MCF 10A (cell line): Measurements from ENCODE around the gene SERPINA3. TPM values are rescaled to one million over a fixed set of nuclear protein-coding genes. Genes with fewer than 3 reads are reported as not detected.

Experiments
- BruUV-seq: library from RNA; stranded (reverse); fragments of 400-500 nt; replicated peaks from 2 replicates; lab custom pipeline; 2021; lab: Mats Ljungman, UMichigan
- CTCF ChIA-PET: fragments of 300-600 bp; sonication (Branson Sonifier 250); formaldehyde crosslinking; extraction: SDS; loops from one replicate; lab custom pipeline; 2021; ENCODE audit warnings: antibody characterized with exemption, inconsistent platforms; lab: Yijun Ruan, JAX
- POLR2A ChIA-PET: fragments of 300-600, 350-650 bp; sonication (Branson Sonifier 250); formaldehyde crosslinking; extraction: SDS; loops from one replicate; lab custom pipeline; 2020; ENCODE audit warnings: antibody characterized with exemption, inconsistent platforms; lab: Yijun Ruan, JAX
- DNase-seq: peaks from one replicate; pipeline ENCODE4 v3.0.0-alpha.2; 2018; ENCODE audit not compliant: unreplicated experiment
- H3K27ac Mint-ChIP-seq: one replicate; pipeline ENCODE4 v1.8.0; 2022; ENCODE audit warnings: mild to moderate bottlenecking, low read depth, mixed read lengths; ENCODE audit not compliant: unreplicated experiment
- H3K27me3 Mint-ChIP-seq: one replicate; pipeline ENCODE4 v1.8.0; 2022; ENCODE audit warnings: mixed read lengths; ENCODE audit not compliant: insufficient read depth, unreplicated experiment
- H3K36me3 Mint-ChIP-seq: one replicate; pipeline ENCODE4 v1.8.0; 2022; ENCODE audit warnings: mild to moderate bottlenecking, moderate library complexity, mixed read lengths; ENCODE audit not compliant: insufficient read depth, unreplicated experiment
- H3K4me1 Mint-ChIP-seq: one replicate; pipeline ENCODE4 v1.8.0; 2022; ENCODE audit warnings: mixed read lengths; ENCODE audit not compliant: insufficient read depth, unreplicated experiment
- H3K4me3 Mint-ChIP-seq: one replicate; pipeline ENCODE4 v1.8.0; 2022; ENCODE audit warnings: mild to moderate bottlenecking, moderate library complexity, mixed read lengths; ENCODE audit not compliant: unreplicated experiment
- H3K9me3 Mint-ChIP-seq: one replicate; pipeline ENCODE4 v1.8.0; 2022; ENCODE audit warnings: mixed read lengths; ENCODE audit not compliant: unreplicated experiment
- intact Hi-C: fragments of 100-400 bp; cut with micrococcal nuclease; formaldehyde crosslinking; loops from 2 replicates; pipeline ENCODE4 v1.14.1; 2022
- total RNA-seq: library from RNA; stranded (reverse); gene quantifications from 2 replicates; pipeline ENCODE4 v1.2.3, GENCODE V29; 2022
- TF ChIP-seq, protein P1 (sequence below): fragments of 200-600 bp; IDR thresholded peaks from one replicate; pipeline ENCODE4 v1.8.0; 2022; ENCODE audit warnings: antibody characterized with exemption, mild to moderate bottlenecking; ENCODE audit not compliant: unreplicated experiment

SERPINA3 gene
- total RNA-seq, 1 experiment from 2014 or later: 44.5 TPM

DNA sequence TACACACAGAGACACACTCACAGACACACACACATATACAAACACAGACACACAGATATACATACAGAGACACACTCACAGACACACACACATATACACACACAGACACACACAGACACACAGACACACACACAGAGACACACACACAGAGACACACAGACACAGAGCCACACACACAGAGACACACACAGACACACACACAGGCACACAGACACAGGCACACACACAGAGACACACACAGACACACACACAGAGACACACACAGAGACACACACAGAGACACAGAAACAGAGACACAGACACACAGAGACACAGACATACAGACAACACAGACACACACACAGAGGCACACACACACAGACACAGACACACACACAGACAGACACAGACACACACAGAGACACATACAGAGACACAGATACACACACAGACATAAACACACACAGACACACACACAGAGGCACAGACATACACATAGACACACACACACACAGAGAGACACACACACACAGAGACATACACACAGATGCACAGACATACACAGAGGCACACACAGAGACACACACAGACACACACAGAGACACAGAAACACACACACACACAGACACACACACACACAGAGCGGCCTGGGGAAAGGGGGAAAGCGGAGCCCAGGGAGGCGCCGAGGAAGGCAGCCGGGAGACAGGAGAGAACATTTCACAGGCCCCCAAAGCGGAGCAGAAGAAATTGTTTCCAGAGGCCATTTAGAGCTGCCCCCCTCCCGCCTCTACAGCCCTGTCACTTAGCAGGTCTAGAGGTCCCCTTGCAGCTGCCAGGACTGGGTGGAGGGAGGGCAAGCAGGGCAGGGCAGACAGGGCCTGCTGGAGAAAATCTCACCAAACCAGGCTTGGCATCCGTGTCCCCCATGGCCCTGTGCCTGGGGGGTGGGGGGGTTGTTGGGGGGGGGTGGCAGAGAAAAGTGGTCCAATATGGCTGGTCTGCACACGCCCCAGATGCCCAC, 38.9 kb downstream of the SERPINA3 start:
- intact Hi-C loops: no loop called here
- Mint-ChIP-seq H3K9me3 (peaks cover 2% of the 10 kb centered on the region), H3K4me3 (no peak overlapping the region), H3K27ac (no peak overlapping the region), H3K27me3 (no peaks in the 10 kb centered on the region), H3K4me1 (peaks cover 2% of the 10 kb centered on the region), H3K36me3 (no peaks in the 10 kb centered on the region)
- ChIA-PET POLR2A (no interaction called here), CTCF (no interaction called here)
- no TSS peak for BruUV-seq
- DNase-seq: no peak
- TF ChIP-seq, protein P1, sequence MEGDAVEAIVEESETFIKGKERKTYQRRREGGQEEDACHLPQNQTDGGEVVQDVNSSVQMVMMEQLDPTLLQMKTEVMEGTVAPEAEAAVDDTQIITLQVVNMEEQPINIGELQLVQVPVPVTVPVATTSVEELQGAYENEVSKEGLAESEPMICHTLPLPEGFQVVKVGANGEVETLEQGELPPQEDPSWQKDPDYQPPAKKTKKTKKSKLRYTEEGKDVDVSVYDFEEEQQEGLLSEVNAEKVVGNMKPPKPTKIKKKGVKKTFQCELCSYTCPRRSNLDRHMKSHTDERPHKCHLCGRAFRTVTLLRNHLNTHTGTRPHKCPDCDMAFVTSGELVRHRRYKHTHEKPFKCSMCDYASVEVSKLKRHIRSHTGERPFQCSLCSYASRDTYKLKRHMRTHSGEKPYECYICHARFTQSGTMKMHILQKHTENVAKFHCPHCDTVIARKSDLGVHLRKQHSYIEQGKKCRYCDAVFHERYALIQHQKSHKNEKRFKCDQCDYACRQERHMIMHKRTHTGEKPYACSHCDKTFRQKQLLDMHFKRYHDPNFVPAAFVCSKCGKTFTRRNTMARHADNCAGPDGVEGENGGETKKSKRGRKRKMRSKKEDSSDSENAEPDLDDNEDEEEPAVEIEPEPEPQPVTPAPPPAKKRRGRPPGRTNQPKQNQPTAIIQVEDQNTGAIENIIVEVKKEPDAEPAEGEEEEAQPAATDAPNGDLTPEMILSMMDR: no peak

DNA sequence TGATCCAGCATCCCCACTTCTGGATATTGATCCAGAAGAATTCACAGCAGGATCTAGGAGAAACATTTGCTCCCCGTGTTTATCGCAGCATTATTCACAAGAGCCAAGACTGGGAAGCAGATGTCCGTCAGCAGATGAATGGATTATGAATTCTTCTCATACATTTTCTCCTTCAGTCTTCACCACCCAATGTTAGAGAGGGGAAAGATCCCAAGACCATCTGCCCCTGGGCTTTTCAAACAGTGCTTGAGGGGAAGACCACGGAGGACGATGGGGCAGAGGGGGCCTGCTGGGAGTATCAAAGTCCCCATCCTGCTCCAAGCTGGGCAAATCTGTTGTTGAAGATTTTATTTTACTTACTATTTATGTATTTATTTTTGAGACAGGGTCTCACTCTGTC, 41.1 kb downstream of the SERPINA3 start:
- no peaks in the 10 kb centered on the region for H3K27me3 Mint-ChIP-seq
- H3K4me3 Mint-ChIP-seq: no peak overlapping the region
- H3K9me3 Mint-ChIP-seq: no peaks in the 10 kb centered on the region
- CTCF ChIA-PET: no interaction called here
- intact Hi-C loops: no loop called here
- DNase-seq: no peak
- POLR2A ChIA-PET: interaction anchor here (0.9 kb wide), 1 partner anchor 13 kb away, joined by 3 read pairs; no protein-coding TSS in a partner anchor
- H3K4me1 Mint-ChIP-seq: no peaks in the 10 kb centered on the region
- no peak overlapping the region for H3K27ac Mint-ChIP-seq
- H3K36me3 Mint-ChIP-seq: no peaks in the 10 kb centered on the region
- no TSS peak for BruUV-seq
- TF ChIP-seq, protein P1: no peak

- CTCF ChIA-PET: interaction anchor here (0.5 to 0.6 kb wide), 3 partner anchors 14 to 168 kb away, joined by 3 read pairs; no protein-coding TSS in a partner anchor
- no peak overlapping the region for H3K4me3 Mint-ChIP-seq
- intact Hi-C loops: no loop called here
- DNase-seq: no peak
- H3K4me1 Mint-ChIP-seq: no peaks in the 10 kb centered on the region
- BruUV-seq: no TSS peak
- H3K36me3 Mint-ChIP-seq: no peaks in the 10 kb centered on the region
- no peak overlapping the region for H3K27ac Mint-ChIP-seq
- no peaks in the 10 kb centered on the region for H3K9me3 Mint-ChIP-seq
- TF ChIP-seq, protein P1: no peak
- H3K27me3 Mint-ChIP-seq: no peaks in the 10 kb centered on the region
- POLR2A ChIA-PET: interaction anchor here (0.6 kb wide), 1 partner anchor 30 kb away, joined by 3 read pairs; no protein-coding TSS in a partner anchor
Observed at GRCh38 chr14:94654071-94654861, 42.1 kb downstream of the SERPINA3 start.

DNA sequence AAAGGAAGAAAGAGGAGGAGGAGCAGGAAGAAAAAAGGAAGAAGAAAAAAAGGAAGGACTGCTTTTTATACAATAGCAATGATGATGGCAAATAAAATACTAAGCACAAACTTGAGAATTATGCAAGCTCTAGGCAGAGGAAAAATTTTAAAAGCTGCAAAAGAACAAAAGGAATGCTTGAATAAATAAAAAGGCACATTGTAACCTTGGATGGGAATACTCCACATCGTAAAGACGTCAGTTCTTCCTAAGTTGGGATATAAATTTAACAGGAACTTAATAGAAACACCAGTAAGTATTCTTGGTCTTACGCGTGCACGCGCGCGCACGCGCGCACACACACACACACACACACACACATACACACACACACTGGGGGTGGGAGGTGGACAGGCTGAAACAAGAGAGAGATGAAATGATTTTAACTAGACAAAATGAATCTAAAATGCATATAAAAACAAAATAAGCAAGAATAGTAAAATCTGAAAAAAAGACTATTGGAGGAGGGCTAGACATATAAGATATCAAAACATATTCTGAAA, 43.0 kb downstream of the SERPINA3 start:
- no TSS peak for BruUV-seq
- ChIA-PET CTCF (no interaction called here), POLR2A (no interaction called here)
- intact Hi-C loops: no loop called here
- no peak overlapping the region for H3K4me3 Mint-ChIP-seq
- no peaks in the 10 kb centered on the region for H3K27me3 Mint-ChIP-seq
- H3K4me1 Mint-ChIP-seq: no peaks in the 10 kb centered on the region
- no peaks in the 10 kb centered on the region for H3K9me3 Mint-ChIP-seq
- TF ChIP-seq, protein P1: no peak
- no peak for DNase-seq
- H3K27ac Mint-ChIP-seq: no peak overlapping the region
- H3K36me3 Mint-ChIP-seq: no peaks in the 10 kb centered on the region
